Progenitor cell of endocrine pancreas (in vitro differentiated cells): Measurements from ENCODE around the gene EXTL1. TPM values are rescaled to one million over a fixed set of nuclear protein-coding genes. Genes with fewer than 3 reads are reported as not detected.

Experiments
- DNase-seq: peaks from one replicate; pipeline ENCODE4 v3.0.0; 2021; ENCODE audit warnings: low spot score; ENCODE audit not compliant: unreplicated experiment
- H3K27ac Mint-ChIP-seq: 2 replicates; pipeline ENCODE4 v1.8.0; 2021; ENCODE audit warnings: mild to moderate bottlenecking, moderate library complexity, mixed read lengths
- H3K27me3 Mint-ChIP-seq: 2 replicates; pipeline ENCODE4 v1.8.0; 2021; ENCODE audit warnings: mixed read lengths
- H3K36me3 Mint-ChIP-seq: 2 replicates; pipeline ENCODE4 v1.8.0; 2022; ENCODE audit warnings: mixed read lengths; ENCODE audit not compliant: insufficient read depth
- H3K4me1 Mint-ChIP-seq: 2 replicates; pipeline ENCODE4 v1.8.0; 2021; ENCODE audit warnings: low read depth, mixed read lengths
- H3K4me3 Mint-ChIP-seq: 2 replicates; pipeline ENCODE4 v1.8.0; 2021; ENCODE audit warnings: low read depth, mild to moderate bottlenecking, moderate library complexity, mixed read lengths
- H3K9me3 Mint-ChIP-seq: 2 replicates; pipeline ENCODE4 v1.8.0; 2021; ENCODE audit warnings: low read depth, mixed read lengths
- CTCF ChIP-seq: fragments of 200-600 bp; sonication (generic); IDR thresholded peaks from one replicate; pipeline ENCODE4 v1.5.0; 2021; ENCODE audit warnings: antibody characterized with exemption, mild to moderate bottlenecking; ENCODE audit not compliant: unreplicated experiment
- total RNA-seq: library from RNA; stranded (reverse); gene quantifications from 2 replicates; pipeline ENCODE4 v1.2.1, GENCODE V29; 2021

The EXTL1 gene
- total RNA-seq, 1 donor from 2014 or later: 3.6 TPM

GRCh38 chr1:26045722-26046245 lies 24.2 kb downstream of the EXTL1 start, which contains the start of gene SLC30A2:
Gene SLC30A2 (minus strand): TSS chr1:26046118. CDS start chr1:26045896, 222 bp downstream.
- H3K9me3 Mint-ChIP-seq: no peaks in the 10 kb centered on the region
- TF ChIP-seq CTCF: no peak
- no peak within 1 kb of the TSS for H3K27ac Mint-ChIP-seq
- no peaks in the 10 kb centered on the region for H3K36me3 Mint-ChIP-seq
- H3K4me1 Mint-ChIP-seq: peaks cover 4% of the 10 kb centered on the region
- peak within 1 kb of the TSS; percentile 31 for H3K4me3 Mint-ChIP-seq
- DNase-seq: no peak
- peaks cover 78% of the 10 kb centered on the region for H3K27me3 Mint-ChIP-seq

GRCh38 chr1:26046246-26047095 lies 24.9 kb downstream of the EXTL1 start:
- H3K36me3 Mint-ChIP-seq: no peaks in the 10 kb centered on the region
- peaks cover 84% of the 10 kb centered on the region for H3K27me3 Mint-ChIP-seq

GRCh38 chr1:26047278-26047874 lies 25.8 kb downstream of the EXTL1 start:
- no peak for TF ChIP-seq CTCF
- Mint-ChIP-seq H3K36me3 (no peaks in the 10 kb centered on the region), H3K27me3 (peaks cover 81% of the 10 kb centered on the region), H3K4me1 (peaks cover 4% of the 10 kb centered on the region), H3K9me3 (no peaks in the 10 kb centered on the region), H3K4me3 (no peak overlapping the region), H3K27ac (no peak overlapping the region)
- DNase-seq: no peak

More at GRCh38 chr1:26046246-26047095, 24.9 kb downstream of the EXTL1 start:
- TF ChIP-seq CTCF: no peak
- Mint-ChIP-seq H3K27ac (no peak overlapping the region), H3K9me3 (no peaks in the 10 kb centered on the region), H3K4me3 (peak overlapping the region; percentile 31), H3K4me1 (peaks cover 4% of the 10 kb centered on the region)
- no peak for DNase-seq

- no peak for TF ChIP-seq CTCF
- DNase-seq: no peak
- peaks cover 4% of the 10 kb centered on the region for H3K4me1 Mint-ChIP-seq
- no peaks in the 10 kb centered on the region for H3K36me3 Mint-ChIP-seq
- H3K27ac Mint-ChIP-seq: no peak overlapping the region
- H3K4me3 Mint-ChIP-seq: no peak overlapping the region
- peaks cover 72% of the 10 kb centered on the region for H3K27me3 Mint-ChIP-seq
- no peaks in the 10 kb centered on the region for H3K9me3 Mint-ChIP-seq
Measured at GRCh38 chr1:26049531-26050247, 28.1 kb downstream of the EXTL1 start.

GRCh38 chr1:26050248-26050640 lies 28.7 kb downstream of the EXTL1 start:
- H3K27ac Mint-ChIP-seq: no peak overlapping the region
- H3K27me3 Mint-ChIP-seq: peaks cover 66% of the 10 kb centered on the region
- H3K36me3 Mint-ChIP-seq: no peaks in the 10 kb centered on the region
- no peak for TF ChIP-seq CTCF
- peaks cover 2% of the 10 kb centered on the region for H3K4me1 Mint-ChIP-seq
- no peak for DNase-seq
- H3K9me3 Mint-ChIP-seq: no peaks in the 10 kb centered on the region
- H3K4me3 Mint-ChIP-seq: no peak overlapping the region
